Measurements from ENCODE around the gene SGK1. TPM values are rescaled to one million over a fixed set of nuclear protein-coding genes. Genes with fewer than 3 reads are reported as not detected.

The SGK1 gene
- polyA plus RNA-seq, 1 donor from 2014 or later: 10.3 TPM

GRCh38 chr6:134345789-134346188, 27.9 kb upstream of the SGK1 start:
- no peaks in the 10 kb centered on the region for H3K79me2 ChIP-seq (replicated peaks; ENCODE audit: insufficient read depth, low read length)
- no peaks in the 10 kb centered on the region for H4K20me1 ChIP-seq (ENCODE audit: insufficient read depth)
- H3F3A ChIP-seq (ENCODE audit: insufficient read depth, low read length, poor library complexity, severe bottlenecking): no peaks in the 10 kb centered on the region
- TF ChIP-seq MXI1 (conservative IDR thresholded peaks at IDR 0.05; ENCODE audit: poor library complexity, severe bottlenecking) (no peak), REST (IDR thresholded peaks at IDR 0.05; ENCODE audit: borderline replicate concordance) (no peak), EZH2 (IDR thresholded peaks at IDR 0.05; ENCODE audit: borderline replicate concordance, insufficient read depth, low read length, poor library complexity, severe bottlenecking) (no peak), RAD21 (conservative IDR thresholded peaks at IDR 0.05) (no peak), CTCF (IDR thresholded peaks at IDR 0.05; ENCODE audit: poor library complexity, severe bottlenecking) (no peak), SMC3 (conservative IDR thresholded peaks at IDR 0.05; ENCODE audit: poor library complexity) (no peak), EP300 (conservative IDR thresholded peaks at IDR 0.05; ENCODE audit: poor library complexity, severe bottlenecking) (no peak), POLR2AphosphoS5 (IDR thresholded peaks at IDR 0.05) (no peak), TAF1 (IDR thresholded peaks at IDR 0.05; ENCODE audit: low read depth) (no peak)
- H3K4me2 ChIP-seq (ENCODE audit: low read length): no peak overlapping the region
- no peaks in the 10 kb centered on the region for H3K9me2 ChIP-seq (ENCODE audit: insufficient read depth, low read length)
- H3K27me3 ChIP-seq (ENCODE audit: insufficient read depth, low read depth, low read length): no peaks in the 10 kb centered on the region
- H3K36me3 ChIP-seq (ENCODE audit: insufficient read depth, low read length): no peaks in the 10 kb centered on the region
- no peak overlapping the region for H2AFZ ChIP-seq (ENCODE audit: low read depth, low read length)
- no peak overlapping the region for H3K4me3 ChIP-seq (ENCODE audit: low read length)
- H3K9me3 ChIP-seq (ENCODE audit: low read length): no peaks in the 10 kb centered on the region
- H3K9ac ChIP-seq (ENCODE audit: low read length): no peak overlapping the region
- H3K27ac ChIP-seq (ENCODE audit: low read length): no peak overlapping the region

GRCh38 chr6:134343066-134343465, 25.2 kb upstream of the SGK1 start:
- Histone ChIP-seq H2AFZ (ENCODE audit: low read depth, low read length) (no peak overlapping the region), H3F3A (ENCODE audit: insufficient read depth, low read length, poor library complexity, severe bottlenecking) (no peaks in the 10 kb centered on the region), H3K9me3 (ENCODE audit: low read length) (no peaks in the 10 kb centered on the region), H3K27ac (ENCODE audit: low read length) (no peak overlapping the region), H3K27me3 (ENCODE audit: insufficient read depth, low read depth, low read length) (no peaks in the 10 kb centered on the region), H4K20me1 (ENCODE audit: insufficient read depth) (no peaks in the 10 kb centered on the region), H3K79me2 (replicated peaks; ENCODE audit: insufficient read depth, low read length) (no peaks in the 10 kb centered on the region), H3K9me2 (ENCODE audit: insufficient read depth, low read length) (no peaks in the 10 kb centered on the region), H3K36me3 (ENCODE audit: insufficient read depth, low read length) (no peaks in the 10 kb centered on the region), H3K4me3 (ENCODE audit: low read length) (no peak overlapping the region), H3K9ac (ENCODE audit: low read length) (no peak overlapping the region), H3K4me2 (ENCODE audit: low read length) (no peak overlapping the region)
- TF ChIP-seq RAD21 (conservative IDR thresholded peaks at IDR 0.05) (no peak), TAF1 (IDR thresholded peaks at IDR 0.05; ENCODE audit: low read depth) (no peak), POLR2AphosphoS5 (IDR thresholded peaks at IDR 0.05) (no peak), CTCF (IDR thresholded peaks at IDR 0.05; ENCODE audit: poor library complexity, severe bottlenecking) (no peak)
